ENCODE results near the gene TMEM18. TPM values are rescaled to one million over a fixed set of nuclear protein-coding genes. Genes with fewer than 3 reads are reported as not detected.

Gene TMEM18
- polyA plus RNA-seq, 1 donor: 34.9 TPM

GRCh38 chr2:620471-621302 is 56.5 kb downstream of the TMEM18 start:
- H3K27ac ChIP-seq (ENCODE audit: low read length): no peak overlapping the region
- no peak overlapping the region for H3K4me3 ChIP-seq (ENCODE audit: low read length)
- H3K27me3 ChIP-seq (ENCODE audit: control insufficient read depth, insufficient read depth, low read length): no peaks in the 10 kb centered on the region
- H3K36me3 ChIP-seq (ENCODE audit: control insufficient read depth, insufficient read depth, low read length): no peaks in the 10 kb centered on the region
- no CpG with 5 or more reads among the region's 58 CpGs for WGBS (ENCODE audit: insufficient coverage, low lambda C conversion rate)
- H3K9me3 ChIP-seq (ENCODE audit: control insufficient read depth, low read depth, low read length): peaks cover 13% of the 10 kb centered on the region
- DNase-seq: no peak
- no peaks in the 10 kb centered on the region for H3K4me1 ChIP-seq (ENCODE audit: control insufficient read depth, insufficient read depth, low read length)

DNA sequence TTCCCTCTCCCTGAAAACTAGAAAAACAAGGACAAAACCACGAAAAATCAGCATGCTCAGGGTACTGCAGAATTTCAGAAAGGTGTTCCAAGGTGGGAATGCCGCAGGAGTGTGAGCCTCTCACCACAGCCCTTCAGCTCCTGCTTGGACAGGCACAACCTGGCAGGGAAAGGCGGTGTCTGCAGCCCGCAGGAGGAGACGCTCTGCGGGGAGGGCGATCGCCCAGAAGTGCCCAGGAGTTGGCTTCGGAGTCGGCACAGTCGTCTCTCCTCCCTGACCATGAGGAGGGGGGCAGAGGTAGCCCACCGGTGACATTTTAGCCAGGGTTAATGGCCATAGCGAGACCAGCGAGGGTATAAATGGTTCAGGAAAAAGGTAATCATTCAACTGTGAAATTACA is 57.2 kb downstream of the TMEM18 start:
- no peak overlapping the region for H3K4me3 ChIP-seq (ENCODE audit: low read length)
- H3K27me3 ChIP-seq (ENCODE audit: control insufficient read depth, insufficient read depth, low read length): no peaks in the 10 kb centered on the region
- peaks cover 13% of the 10 kb centered on the region for H3K9me3 ChIP-seq (ENCODE audit: control insufficient read depth, low read depth, low read length)
- DNase-seq: no peak
- no peaks in the 10 kb centered on the region for H3K4me1 ChIP-seq (ENCODE audit: control insufficient read depth, insufficient read depth, low read length)
- no CpG with 5 or more reads among the region's 14 CpGs for WGBS (ENCODE audit: insufficient coverage, low lambda C conversion rate)
- no peak overlapping the region for H3K27ac ChIP-seq (ENCODE audit: low read length)
- H3K36me3 ChIP-seq (ENCODE audit: control insufficient read depth, insufficient read depth, low read length): no peaks in the 10 kb centered on the region

GRCh38 chr2:618422-618990 is 58.7 kb downstream of the TMEM18 start:
- Histone ChIP-seq H3K4me3 (ENCODE audit: low read length) (no peak overlapping the region), H3K27ac (ENCODE audit: low read length) (no peak overlapping the region), H3K27me3 (ENCODE audit: control insufficient read depth, insufficient read depth, low read length) (no peaks in the 10 kb centered on the region), H3K4me1 (ENCODE audit: control insufficient read depth, insufficient read depth, low read length) (no peaks in the 10 kb centered on the region), H3K36me3 (ENCODE audit: control insufficient read depth, insufficient read depth, low read length) (no peaks in the 10 kb centered on the region), H3K9me3 (ENCODE audit: control insufficient read depth, low read depth, low read length) (peaks cover 13% of the 10 kb centered on the region)
- WGBS (ENCODE audit: insufficient coverage, low lambda C conversion rate): no CpG with 5 or more reads among the region's 6 CpGs
- no peak for DNase-seq

DNA sequence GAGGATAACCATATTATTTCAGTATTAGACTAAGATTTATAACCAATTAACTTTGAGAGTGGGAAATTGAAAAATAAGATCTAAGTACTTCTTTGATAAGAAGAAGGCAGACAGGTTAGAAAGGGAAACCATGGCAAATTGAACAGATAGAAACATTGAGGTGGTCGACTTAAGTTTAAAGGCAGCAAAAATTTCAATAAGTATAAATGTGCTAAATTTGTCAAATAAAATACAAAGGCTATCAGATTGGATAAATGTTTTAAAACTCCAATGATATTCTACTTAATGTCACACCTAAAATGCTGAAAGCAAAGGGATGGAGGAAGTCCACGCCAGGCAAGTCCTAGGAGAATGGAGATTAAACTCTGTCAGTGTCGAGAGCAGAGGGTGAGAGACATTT is 59.2 kb downstream of the TMEM18 start:
- Histone ChIP-seq H3K4me3 (ENCODE audit: low read length) (no peak overlapping the region), H3K27ac (ENCODE audit: low read length) (no peak overlapping the region), H3K4me1 (ENCODE audit: control insufficient read depth, insufficient read depth, low read length) (no peaks in the 10 kb centered on the region), H3K27me3 (ENCODE audit: control insufficient read depth, insufficient read depth, low read length) (no peaks in the 10 kb centered on the region), H3K36me3 (ENCODE audit: control insufficient read depth, insufficient read depth, low read length) (no peaks in the 10 kb centered on the region), H3K9me3 (ENCODE audit: control insufficient read depth, low read depth, low read length) (peaks cover 13% of the 10 kb centered on the region)
- no CpG with 5 or more reads among the region's 3 CpGs for WGBS (ENCODE audit: insufficient coverage, low lambda C conversion rate)
- no peak for DNase-seq

All from large intestine (tissue), 3 donors.